ENCODE data around the gene PDE4C. TPM values are rescaled to one million over a fixed set of nuclear protein-coding genes. Genes with fewer than 3 reads are reported as not detected.

The PDE4C gene
- total RNA-seq, 1 experiment from 2014 or later = 3.0 TPM

GRCh38 chr19:18232540-18233223 is 6.4 kb upstream of the PDE4C start:
- no peaks in the 10 kb centered on the region for H3K36me3 Mint-ChIP-seq
- DNase-seq (ENCODE audit: low spot score) = peak; percentile 81
- peak; percentile 73 for ATAC-seq
- TF ChIP-seq MLX (CRISPR knock-in tag; IDR thresholded peaks at IDR 0.05) = no peak
- peak; percentile 30 for TF ChIP-seq ZNF423 (CRISPR knock-in tag; IDR thresholded peaks at IDR 0.05)
- peak overlapping the region; percentile 95 for H3K27ac Mint-ChIP-seq
- peak overlapping the region; percentile 78 for H3K4me3 Mint-ChIP-seq
- ChIA-PET CTCF (interaction anchor here (0.6 to 4.6 kb wide), 34 partner anchors 9 to 229 kb away, joined by 3 to 100 read pairs (median 7); partner anchors contain the start of genes ARRDC2, GDF15, JUND and MPV17L2), POLR2A (interaction anchor here (0.6 to 3.2 kb wide), 13 partner anchors 9 to 184 kb away, joined by 3 to 21 read pairs (median 5); partner anchors contain the start of genes JUND and RAB3A)
- peaks cover 31% of the 10 kb centered on the region for H3K4me1 Mint-ChIP-seq
- peaks cover 13% of the 10 kb centered on the region for H3K27me3 Mint-ChIP-seq (ENCODE audit: low read depth)
- H3K9me3 Mint-ChIP-seq = no peaks in the 10 kb centered on the region

GRCh38 chr19:18231775-18232174 is 5.5 kb upstream of the PDE4C start:
- Mint-ChIP-seq H3K4me3 (peak overlapping the region; percentile 78), H3K4me1 (peaks cover 31% of the 10 kb centered on the region), H3K27me3 (ENCODE audit: low read depth) (peaks cover 22% of the 10 kb centered on the region), H3K36me3 (no peaks in the 10 kb centered on the region), H3K27ac (0 out of 2 replicates have a peak overlapping the region, but pooled peaks have one; percentile 45), H3K9me3 (no peaks in the 10 kb centered on the region)
- ATAC-seq = peak; percentile 11
- TF ChIP-seq ERG (CRISPR knock-in tag; IDR thresholded peaks at IDR 0.05) (no peak), RELA (CRISPR knock-in tag; IDR thresholded peaks at IDR 0.05; ENCODE audit: borderline replicate concordance) (no peak), NFYB (CRISPR knock-in tag; conservative IDR thresholded peaks at IDR 0.05; ENCODE audit: low read depth) (no peak), ZNF121 (CRISPR knock-in tag; IDR thresholded peaks at IDR 0.05) (no peak), NR1H2 (CRISPR knock-in tag; IDR thresholded peaks at IDR 0.05) (no peak), NR3C1 (CRISPR knock-in tag; conservative IDR thresholded peaks at IDR 0.05; ENCODE audit: low read depth) (no peak), RORB (CRISPR knock-in tag; IDR thresholded peaks at IDR 0.05) (no peak), TCF7 (CRISPR knock-in tag; IDR thresholded peaks at IDR 0.05; ENCODE audit: low read depth) (no peak), MYBL2 (CRISPR knock-in tag; IDR thresholded peaks at IDR 0.05) (no peak), MAX (CRISPR knock-in tag; IDR thresholded peaks at IDR 0.05) (no peak), ATF2 (CRISPR knock-in tag; IDR thresholded peaks at IDR 0.05; ENCODE audit: borderline replicate concordance, low read depth) (no peak), KAT7 (CRISPR knock-in tag; IDR thresholded peaks at IDR 0.05; ENCODE audit: borderline replicate concordance) (no peak), SP1 (CRISPR knock-in tag; conservative IDR thresholded peaks at IDR 0.05) (no peak), ZSCAN18 (CRISPR knock-in tag; IDR thresholded peaks at IDR 0.05) (no peak), AFF4 (CRISPR knock-in tag; IDR thresholded peaks at IDR 0.05; ENCODE audit: borderline replicate concordance) (no peak), CREM (CRISPR knock-in tag; IDR thresholded peaks at IDR 0.05) (no peak), ZNF396 (CRISPR knock-in tag; IDR thresholded peaks at IDR 0.05; ENCODE audit: borderline replicate concordance) (no peak)
- ChIA-PET POLR2A (interaction anchor here (2.0 to 3.2 kb wide), 5 partner anchors 12 to 185 kb away, joined by 5 to 21 read pairs (median 5); partner anchors contain the start of genes JUND and RAB3A), CTCF (interaction anchor here (0.8 to 4.6 kb wide), 23 partner anchors 8 to 187 kb away, joined by 3 to 100 read pairs (median 14); partner anchors contain the start of genes GDF15, JUND, MPV17L2 and RAB3A)
- no peak for DNase-seq (ENCODE audit: low spot score)
